Stimulated activated CD4-positive, alpha-beta T cell treated with anti-CD3 and anti-CD28 coated beads, Interleukin-2, amount 100 ng/mL, for 48 hours (primary cell): Measurements from ENCODE around the gene JMJD4.

Experiments
- DNase-seq, 2 donors: peaks; one replicate each; pipeline ENCODE4 v3.0.0-alpha.2; 2020

JMJD4 gene, protein sequence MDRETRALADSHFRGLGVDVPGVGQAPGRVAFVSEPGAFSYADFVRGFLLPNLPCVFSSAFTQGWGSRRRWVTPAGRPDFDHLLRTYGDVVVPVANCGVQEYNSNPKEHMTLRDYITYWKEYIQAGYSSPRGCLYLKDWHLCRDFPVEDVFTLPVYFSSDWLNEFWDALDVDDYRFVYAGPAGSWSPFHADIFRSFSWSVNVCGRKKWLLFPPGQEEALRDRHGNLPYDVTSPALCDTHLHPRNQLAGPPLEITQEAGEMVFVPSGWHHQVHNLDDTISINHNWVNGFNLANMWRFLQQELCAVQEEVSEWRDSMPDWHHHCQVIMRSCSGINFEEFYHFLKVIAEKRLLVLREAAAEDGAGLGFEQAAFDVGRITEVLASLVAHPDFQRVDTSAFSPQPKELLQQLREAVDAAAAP

GRCh38 chr1:227734856-227735538 is at the start of gene JMJD4, which contains the start of gene SNAP47:
Gene JMJD4, minus strand, starts transcription at chr1:227735302. Its CDS starts 29 bp downstream, at chr1:227735273.
Gene SNAP47, plus strand, starts transcription at chr1:227735435. Its CDS starts 12,302 bp downstream, at chr1:227747737.
- DNase-seq: peak; percentile 86 to 92

DNA sequence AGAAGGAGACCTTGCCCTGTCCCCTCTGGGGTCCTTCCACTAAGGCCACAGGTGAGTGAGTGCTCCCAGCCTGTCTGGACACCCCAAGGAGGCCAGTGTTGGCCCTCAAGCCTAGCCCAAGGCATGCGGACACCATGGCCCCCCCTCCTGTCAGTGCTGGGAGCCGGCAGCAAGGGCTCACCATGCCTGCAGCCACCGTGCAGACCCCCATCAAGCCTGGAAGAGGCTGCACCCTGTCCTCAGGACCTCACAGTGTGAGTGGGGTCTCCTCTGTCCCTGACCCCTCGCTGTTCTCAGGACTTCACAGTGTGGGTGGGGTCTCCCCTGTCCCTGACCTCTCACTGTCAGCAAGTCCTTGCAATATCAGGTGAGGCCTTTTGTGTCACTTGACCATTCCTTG is 47.1 kb upstream of the JMJD4 start:
- no peak for DNase-seq

- DNase-seq: no peak
These were observed 46.3 kb upstream of the JMJD4 start for GRCh38 chr1:227781314-227781930.

GRCh38 chr1:227780101-227781044 is 45.3 kb upstream of the JMJD4 start:
- no peak for DNase-seq

DNA sequence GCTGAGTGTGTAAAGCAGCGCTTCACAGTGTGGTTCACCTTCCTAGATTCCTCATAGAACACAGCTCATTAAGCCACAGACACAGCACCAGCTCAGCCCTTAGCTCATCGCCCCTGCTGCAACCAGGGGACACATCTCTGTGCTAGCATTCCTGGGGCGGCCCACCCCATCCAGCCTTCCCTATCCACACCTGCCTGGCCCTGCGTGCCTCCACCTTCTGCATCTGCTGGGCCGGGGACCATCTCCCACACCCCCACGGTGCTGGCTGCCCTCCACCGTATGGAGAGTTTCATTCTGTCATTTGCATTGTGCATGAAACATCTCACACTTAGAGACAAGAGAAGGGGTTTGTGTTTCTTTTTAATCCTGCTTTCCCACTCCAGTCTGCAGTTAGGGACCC is 44.6 kb upstream of the JMJD4 start:
- no peak for DNase-seq

DNA sequence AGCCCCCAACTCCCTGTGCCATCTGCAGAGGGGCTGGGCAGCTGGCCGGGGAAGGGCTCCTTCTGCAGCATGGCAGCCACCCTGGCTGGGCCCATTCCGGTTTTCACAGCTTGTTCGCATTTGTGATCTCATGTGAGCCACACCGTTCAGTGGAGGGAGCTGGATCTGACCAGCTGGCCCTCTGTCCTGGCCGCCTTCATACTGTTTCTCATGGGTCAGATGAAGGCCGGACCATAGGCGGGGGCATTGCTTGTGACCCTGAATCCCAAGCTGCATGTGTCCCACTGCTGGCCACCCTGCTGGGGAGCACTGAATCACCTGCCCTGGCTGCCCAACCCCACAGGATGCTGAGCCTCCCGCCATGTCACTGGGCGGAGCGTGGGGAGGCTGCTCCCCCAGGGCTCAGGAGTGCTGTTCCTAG is 43.9 kb upstream of the JMJD4 start:
- DNase-seq: no peak

DNA sequence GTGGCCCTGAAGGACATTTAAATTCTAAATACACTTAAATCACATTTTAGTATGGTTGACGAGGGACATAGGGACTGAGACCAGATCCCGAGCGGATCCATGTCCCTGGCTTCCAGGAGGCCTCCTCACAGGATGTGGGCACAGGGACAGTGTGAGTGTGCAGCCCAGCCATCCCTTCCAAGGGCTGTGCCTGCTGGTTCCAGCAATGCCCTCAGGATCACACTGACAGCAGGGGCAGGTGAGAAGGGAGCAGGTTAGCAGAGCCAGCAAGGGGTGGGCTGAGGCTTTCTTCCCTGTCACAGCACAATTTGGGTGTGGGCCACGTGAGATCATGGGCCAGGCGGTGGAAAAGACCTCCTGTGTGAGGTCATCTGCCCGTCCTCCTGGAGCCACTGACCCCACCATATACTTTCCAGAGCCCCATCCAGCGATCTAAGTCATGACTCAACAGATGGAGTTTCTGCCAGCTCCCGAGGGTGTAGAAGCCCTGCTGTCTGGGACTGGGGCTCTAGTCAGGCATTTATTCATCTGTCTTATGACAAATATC is 43.4 kb upstream of the JMJD4 start:
- DNase-seq: no peak

DNA sequence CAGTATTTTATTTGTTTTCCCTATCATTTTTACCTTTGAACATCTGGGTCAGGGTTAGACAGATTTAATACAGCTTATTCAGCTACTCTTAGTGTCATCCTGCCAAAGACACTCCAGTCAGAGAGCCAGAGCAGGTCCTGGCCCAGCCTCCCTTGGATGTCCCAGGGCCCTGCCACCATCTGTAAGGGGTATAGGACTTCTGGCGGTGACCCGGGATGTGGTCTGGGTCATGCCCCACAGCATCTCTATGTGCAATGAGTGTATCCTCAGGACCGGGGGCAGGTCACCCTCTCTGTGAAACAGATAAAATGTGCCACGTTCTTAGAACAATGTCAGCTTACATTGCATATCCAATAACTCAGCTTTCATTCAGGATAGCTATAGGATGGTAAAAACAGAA is 42.5 kb upstream of the JMJD4 start:
- no peak for DNase-seq

- no peak for DNase-seq
These were observed 42.1 kb upstream of the JMJD4 start for GRCh38 chr1:227777156-227777555.

GRCh38 chr1:227776331-227776771 is 41.2 kb upstream of the JMJD4 start:
- DNase-seq: no peak

DNA sequence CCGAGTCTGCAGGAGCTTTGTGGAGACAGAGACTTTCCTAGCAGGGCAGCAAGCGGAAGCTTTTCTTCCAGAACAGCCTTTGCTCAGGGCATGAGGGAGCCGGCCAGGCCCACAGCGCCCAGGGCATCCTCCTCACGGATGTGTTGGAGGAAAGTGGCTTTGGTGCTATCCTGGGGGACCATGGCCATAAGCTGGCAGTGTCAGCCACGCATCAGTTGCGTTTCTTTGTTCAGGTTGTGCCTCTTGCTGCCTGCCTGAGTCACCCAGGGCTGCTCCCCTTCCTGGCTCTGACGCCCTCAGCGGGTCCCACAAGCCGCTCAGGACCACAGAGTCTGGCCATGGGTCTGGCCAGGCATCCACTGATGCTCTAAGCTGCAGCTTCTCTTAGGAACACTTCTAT is 40.7 kb upstream of the JMJD4 start:
- no peak for DNase-seq

DNA sequence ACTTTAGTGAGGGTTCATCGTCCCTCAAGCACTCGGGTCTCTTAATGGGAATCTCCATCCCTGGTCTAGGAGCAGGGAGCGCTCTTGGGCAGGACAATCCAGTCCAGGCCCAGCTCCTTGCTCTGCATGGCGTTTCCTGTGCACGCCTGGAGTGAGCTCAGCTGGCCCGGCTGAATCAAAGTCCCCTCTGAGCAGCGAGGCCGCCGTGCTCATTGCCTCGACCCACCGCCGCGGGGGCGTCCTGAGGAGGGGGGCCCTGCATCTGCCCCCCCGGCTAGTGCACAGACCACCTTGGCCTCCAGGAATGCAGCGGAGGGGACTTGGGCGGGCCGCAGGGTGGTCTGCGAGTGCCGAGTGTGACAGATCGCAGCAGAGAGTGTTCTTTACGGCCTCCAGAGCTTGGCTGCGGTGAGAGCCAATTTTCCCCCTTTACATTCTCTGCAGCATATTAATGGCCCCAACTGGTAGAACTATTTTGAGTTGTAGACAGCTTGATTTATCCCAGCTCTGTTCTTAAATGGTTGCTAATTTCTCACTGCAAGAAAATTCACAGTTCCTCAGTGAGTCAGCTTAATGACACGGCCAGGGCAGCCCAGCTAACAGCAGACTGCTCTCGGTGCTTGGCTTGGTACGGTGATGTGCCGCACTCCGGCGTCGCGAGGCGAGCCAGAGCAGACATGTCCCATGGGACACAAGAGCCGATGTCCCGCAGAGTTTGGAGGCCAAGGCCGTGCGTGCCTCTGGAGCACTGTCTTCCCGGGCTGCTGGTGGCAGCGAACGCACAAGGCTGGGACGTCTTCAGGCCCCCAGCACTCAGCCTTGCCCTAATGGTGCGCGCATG is 39.9 kb upstream of the JMJD4 start:
- no peak for DNase-seq

- no peak for DNase-seq
These were observed 39.1 kb upstream of the JMJD4 start for GRCh38 chr1:227774051-227774731.

GRCh38 chr1:227773558-227773957 is 38.5 kb upstream of the JMJD4 start:
- DNase-seq: no peak

GRCh38 chr1:227771771-227772170 is 36.7 kb upstream of the JMJD4 start:
- DNase-seq: no peak

GRCh38 chr1:227771326-227771725 is 36.2 kb upstream of the JMJD4 start:
- DNase-seq: no peak

- no peak for DNase-seq
These were observed 35.7 kb upstream of the JMJD4 start for GRCh38 chr1:227770812-227771211.

- no peak for DNase-seq
These were observed 34.9 kb upstream of the JMJD4 start for GRCh38 chr1:227769936-227770494.

DNA sequence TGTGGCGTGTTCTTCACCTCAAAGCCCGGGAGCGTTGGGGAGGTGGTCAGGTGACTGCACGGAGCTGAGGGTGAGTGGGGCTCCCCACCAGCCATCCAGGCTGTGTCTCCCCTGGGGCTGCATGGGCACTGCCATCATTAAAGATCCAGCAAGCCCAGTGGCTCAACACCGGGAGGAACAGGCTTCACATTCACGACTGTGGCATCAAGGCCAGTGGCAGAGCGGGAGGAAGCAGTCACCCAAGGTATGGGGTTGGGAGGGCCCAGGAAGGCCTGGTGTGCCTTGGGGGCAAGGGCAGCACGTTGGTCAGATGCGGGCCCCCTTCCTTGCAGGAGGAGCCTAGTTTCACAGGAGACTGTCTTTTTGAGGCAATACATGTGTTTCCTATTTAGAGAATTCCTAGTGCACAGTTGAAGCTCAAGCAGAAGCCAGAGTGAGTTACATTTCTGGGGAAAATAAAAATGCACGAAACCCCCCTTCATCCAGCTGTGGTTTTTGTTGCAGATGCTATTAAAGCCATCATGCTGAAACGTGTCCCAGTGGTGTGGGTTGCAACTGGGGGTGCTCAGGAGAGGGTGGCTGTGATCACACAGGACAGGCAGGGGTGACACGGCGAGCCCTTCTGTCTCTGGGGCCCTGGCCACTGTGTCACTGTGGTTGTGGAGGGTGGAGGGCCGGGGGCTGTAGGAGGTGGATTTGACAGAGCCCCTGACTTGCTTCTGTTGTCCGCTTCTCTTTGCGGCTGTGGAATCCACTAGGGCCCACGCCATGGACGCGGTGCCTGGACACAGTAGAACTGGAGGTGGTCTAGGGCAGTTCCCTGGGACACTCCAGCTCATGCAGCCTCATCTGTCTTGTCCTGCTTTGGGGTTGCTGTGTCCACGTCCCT is 34.2 kb upstream of the JMJD4 start:
- DNase-seq: no peak
